Activated B cell treated with CpG ODN at 0.5 μM for 24 hours (primary cell): ENCODE measurements around the gene DZIP1. TPM values are rescaled to one million over a fixed set of nuclear protein-coding genes. Genes with fewer than 3 reads are reported as not detected.

Experiments
- ATAC-seq: fragments of 200-7000 bp; cut with Tn5 transposase; one replicate; pipeline ENCODE4 v1.10.0; 2021; ENCODE audit warnings: low read depth, mild to moderate bottlenecking, moderate library complexity
- CTCF ChIA-PET: fragments of 350-600 bp; sonication (Branson Sonifier 250); formaldehyde crosslinking; loops from one replicate; lab custom pipeline; 2021; ENCODE audit warnings: antibody characterized with exemption; lab: Charles Lee
- POLR2A ChIA-PET: fragments of 350-600 bp; sonication (Branson Sonifier 250); formaldehyde crosslinking; loops from one replicate; lab custom pipeline; 2021; ENCODE audit warnings: antibody characterized with exemption; lab: Charles Lee
- DNase-seq: peaks from one replicate; pipeline ENCODE4 v3.0.0; 2022
- H3K27ac Mint-ChIP-seq: one replicate; pipeline ENCODE4 v1.8.0; 2020; ENCODE audit warnings: mixed read lengths
- H3K27me3 Mint-ChIP-seq: one replicate; pipeline ENCODE4 v1.8.0; 2021; ENCODE audit warnings: mixed read lengths
- H3K36me3 Mint-ChIP-seq: one replicate; pipeline ENCODE4 v1.8.0; 2021; ENCODE audit warnings: low read depth, mixed read lengths
- H3K4me1 Mint-ChIP-seq: one replicate; pipeline ENCODE4 v1.8.0; 2021; ENCODE audit warnings: mixed read lengths
- H3K4me3 Mint-ChIP-seq: one replicate; pipeline ENCODE4 v1.8.0; 2020; ENCODE audit warnings: mild to moderate bottlenecking, mixed read lengths
- H3K9me3 Mint-ChIP-seq: one replicate; pipeline ENCODE4 v1.8.0; 2020; ENCODE audit warnings: mixed read lengths
- CTCF ChIP-seq: fragments of 200-600 bp; IDR thresholded peaks from one replicate; pipeline ENCODE4 v1.8.0; 2022; ENCODE audit warnings: antibody characterized with exemption, mild to moderate bottlenecking
- intact Hi-C: fragments of 100-400 bp; cut with micrococcal nuclease; formaldehyde crosslinking; loops from one replicate; pipeline ENCODE4 v1.15.1; 2024
- total RNA-seq: library from RNA; stranded (reverse); gene quantifications from 2 replicates; pipeline ENCODE4 v1.2.3, GENCODE V29; 2022

The DZIP1 gene
- total RNA-seq, 1 donor from 2014 or later = not detected

GRCh38 chr13:95605448-95606125 is 38.9 kb downstream of the DZIP1 start:
- H3K27ac Mint-ChIP-seq = no peak overlapping the region
- H3K4me3 Mint-ChIP-seq = no peak overlapping the region
- intact Hi-C loops = no loop called here
- POLR2A ChIA-PET = no interaction called here
- no peak for TF ChIP-seq CTCF
- H3K36me3 Mint-ChIP-seq = no peaks in the 10 kb centered on the region
- no peaks in the 10 kb centered on the region for H3K4me1 Mint-ChIP-seq
- H3K9me3 Mint-ChIP-seq = no peaks in the 10 kb centered on the region
- DNase-seq (no peak), ATAC-seq (no peak)
- CTCF ChIA-PET = no interaction called here
- H3K27me3 Mint-ChIP-seq = peaks cover 13% of the 10 kb centered on the region

GRCh38 chr13:95604556-95604915 is 40.0 kb downstream of the DZIP1 start:
- DNase-seq (no peak), ATAC-seq (no peak)
- intact Hi-C loops = no loop called here
- H3K9me3 Mint-ChIP-seq = no peaks in the 10 kb centered on the region
- ChIA-PET CTCF (no interaction called here), POLR2A (no interaction called here)
- no peak overlapping the region for H3K4me3 Mint-ChIP-seq
- H3K4me1 Mint-ChIP-seq = no peaks in the 10 kb centered on the region
- no peaks in the 10 kb centered on the region for H3K36me3 Mint-ChIP-seq
- peaks cover 13% of the 10 kb centered on the region for H3K27me3 Mint-ChIP-seq
- no peak overlapping the region for H3K27ac Mint-ChIP-seq
- TF ChIP-seq CTCF = no peak

GRCh38 chr13:95603887-95604555 is 40.5 kb downstream of the DZIP1 start:
- H3K4me3 Mint-ChIP-seq = no peak overlapping the region
- CTCF ChIA-PET = no interaction called here
- ATAC-seq (no peak), DNase-seq (no peak)
- no peaks in the 10 kb centered on the region for H3K4me1 Mint-ChIP-seq
- no peaks in the 10 kb centered on the region for H3K9me3 Mint-ChIP-seq
- POLR2A ChIA-PET = no interaction called here
- H3K27me3 Mint-ChIP-seq = peaks cover 13% of the 10 kb centered on the region
- H3K36me3 Mint-ChIP-seq = no peaks in the 10 kb centered on the region
- intact Hi-C loops = no loop called here
- TF ChIP-seq CTCF = no peak
- no peak overlapping the region for H3K27ac Mint-ChIP-seq

GRCh38 chr13:95601906-95602305 is 42.6 kb downstream of the DZIP1 start:
- no peak for TF ChIP-seq CTCF
- ChIA-PET CTCF (no interaction called here), POLR2A (no interaction called here)
- Mint-ChIP-seq H3K27ac (no peak overlapping the region), H3K4me3 (no peak overlapping the region), H3K9me3 (no peaks in the 10 kb centered on the region), H3K36me3 (no peaks in the 10 kb centered on the region), H3K27me3 (peaks cover 14% of the 10 kb centered on the region), H3K4me1 (no peaks in the 10 kb centered on the region)
- intact Hi-C loops = no loop called here
- no peak for DNase-seq
- no peak for ATAC-seq

- Mint-ChIP-seq H3K27ac (no peak overlapping the region), H3K9me3 (no peaks in the 10 kb centered on the region), H3K36me3 (no peaks in the 10 kb centered on the region), H3K4me3 (no peak overlapping the region), H3K27me3 (peaks cover 14% of the 10 kb centered on the region), H3K4me1 (no peaks in the 10 kb centered on the region)
- no peak for TF ChIP-seq CTCF
- no peak for ATAC-seq
- intact Hi-C loops = no loop called here
- POLR2A ChIA-PET = no interaction called here
- DNase-seq = no peak
- CTCF ChIA-PET = no interaction called here
These were observed 43.3 kb downstream of the DZIP1 start for GRCh38 chr13:95601216-95601615.
